ENCODE data around the gene WDR62. TPM values are rescaled to one million over a fixed set of nuclear protein-coding genes. Genes with fewer than 3 reads are reported as not detected.

Gene WDR62
- total RNA-seq, 2 experiments from 2014 or later = 44.5 to 60.2 TPM

GRCh38 chr19:36093146-36093662 lies 38.5 kb downstream of the WDR62 start:
- Histone ChIP-seq H2AFZ (ENCODE audit: low read length) (no peak overlapping the region), H3K27ac (ENCODE audit: low read depth, low read length, poor library complexity, severe bottlenecking) (no peak overlapping the region), H3K4me1 (ENCODE audit: insufficient read depth, low read length, poor library complexity, severe bottlenecking) (no peaks in the 10 kb centered on the region), H3K9me3 (ENCODE audit: low read length) (no peaks in the 10 kb centered on the region), H3K4me2 (ENCODE audit: low read length) (no peak overlapping the region), H3K36me3 (ENCODE audit: insufficient read depth, low read length) (peaks cover 97% of the 10 kb centered on the region), H4K20me1 (ENCODE audit: insufficient read depth, low read length) (no peaks in the 10 kb centered on the region), H3K9me2 (ENCODE audit: insufficient read depth, low read length) (no peaks in the 10 kb centered on the region), H3K4me3 (ENCODE audit: low read depth, low read length, poor library complexity, severe bottlenecking) (no peak overlapping the region), H3K79me2 (ENCODE audit: insufficient read depth, low read depth, low read length) (no peaks in the 10 kb centered on the region)
- ChIA-PET POLR2A (no interaction called here), CTCF (ENCODE audit: unreplicated experiment) (no interaction called here)
- DNase-seq (ENCODE audit: low spot score) = no peak
- TF ChIP-seq, protein P1, sequence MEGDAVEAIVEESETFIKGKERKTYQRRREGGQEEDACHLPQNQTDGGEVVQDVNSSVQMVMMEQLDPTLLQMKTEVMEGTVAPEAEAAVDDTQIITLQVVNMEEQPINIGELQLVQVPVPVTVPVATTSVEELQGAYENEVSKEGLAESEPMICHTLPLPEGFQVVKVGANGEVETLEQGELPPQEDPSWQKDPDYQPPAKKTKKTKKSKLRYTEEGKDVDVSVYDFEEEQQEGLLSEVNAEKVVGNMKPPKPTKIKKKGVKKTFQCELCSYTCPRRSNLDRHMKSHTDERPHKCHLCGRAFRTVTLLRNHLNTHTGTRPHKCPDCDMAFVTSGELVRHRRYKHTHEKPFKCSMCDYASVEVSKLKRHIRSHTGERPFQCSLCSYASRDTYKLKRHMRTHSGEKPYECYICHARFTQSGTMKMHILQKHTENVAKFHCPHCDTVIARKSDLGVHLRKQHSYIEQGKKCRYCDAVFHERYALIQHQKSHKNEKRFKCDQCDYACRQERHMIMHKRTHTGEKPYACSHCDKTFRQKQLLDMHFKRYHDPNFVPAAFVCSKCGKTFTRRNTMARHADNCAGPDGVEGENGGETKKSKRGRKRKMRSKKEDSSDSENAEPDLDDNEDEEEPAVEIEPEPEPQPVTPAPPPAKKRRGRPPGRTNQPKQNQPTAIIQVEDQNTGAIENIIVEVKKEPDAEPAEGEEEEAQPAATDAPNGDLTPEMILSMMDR (conservative IDR thresholded peaks at IDR 0.05; ENCODE audit: low read length) = no peak
- no peak for TF ChIP-seq EZH2phosphoT487 (IDR thresholded peaks at IDR 0.05; ENCODE audit: borderline replicate concordance, low read depth, low read length)
- no TSS peak for BruUV-seq (replicated peaks)
- intact Hi-C loops (cut with micrococcal nuclease; ENCODE audit: unreplicated experiment) = no loop called here

DNA sequence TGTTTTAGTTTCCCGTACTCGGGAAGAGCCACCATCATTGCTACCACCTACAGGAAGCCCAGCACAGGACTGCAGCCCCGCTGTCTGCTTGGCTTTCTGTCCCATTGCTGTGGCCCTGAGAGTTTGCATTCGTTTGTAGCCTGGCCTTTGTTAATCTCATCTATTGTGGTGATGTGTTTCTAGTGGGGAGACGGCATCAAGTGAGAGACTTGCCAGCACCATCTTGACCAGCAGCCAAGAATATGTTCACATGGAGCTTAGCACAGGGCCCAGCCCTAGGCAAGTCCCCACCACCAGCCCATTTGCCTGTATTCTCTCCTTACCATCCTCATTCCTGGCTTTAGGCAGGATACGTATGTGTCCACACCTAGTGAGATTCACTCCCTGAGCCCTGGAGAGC lies 39.0 kb downstream of the WDR62 start:
- Histone ChIP-seq H3K27ac (ENCODE audit: low read depth, low read length, poor library complexity, severe bottlenecking) (no peak overlapping the region), H4K20me1 (ENCODE audit: insufficient read depth, low read length) (no peaks in the 10 kb centered on the region), H3K9me3 (ENCODE audit: low read length) (no peaks in the 10 kb centered on the region), H3K9me2 (ENCODE audit: insufficient read depth, low read length) (no peaks in the 10 kb centered on the region), H3K4me1 (ENCODE audit: insufficient read depth, low read length, poor library complexity, severe bottlenecking) (no peaks in the 10 kb centered on the region), H3K36me3 (ENCODE audit: insufficient read depth, low read length) (peaks cover 97% of the 10 kb centered on the region), H3K79me2 (ENCODE audit: insufficient read depth, low read depth, low read length) (no peaks in the 10 kb centered on the region), H3K4me2 (ENCODE audit: low read length) (no peak overlapping the region), H2AFZ (ENCODE audit: low read length) (no peak overlapping the region), H3K4me3 (ENCODE audit: low read depth, low read length, poor library complexity, severe bottlenecking) (no peak overlapping the region)
- TF ChIP-seq EZH2phosphoT487 (IDR thresholded peaks at IDR 0.05; ENCODE audit: borderline replicate concordance, low read depth, low read length) = no peak
- TF ChIP-seq, protein P1 (conservative IDR thresholded peaks at IDR 0.05; ENCODE audit: low read length) = no peak
- no TSS peak for BruUV-seq (replicated peaks)
- intact Hi-C loops (cut with micrococcal nuclease; ENCODE audit: unreplicated experiment) = no loop called here
- CTCF ChIA-PET (ENCODE audit: unreplicated experiment) = no interaction called here
- DNase-seq (ENCODE audit: low spot score) = no peak
- POLR2A ChIA-PET = no interaction called here

DNA sequence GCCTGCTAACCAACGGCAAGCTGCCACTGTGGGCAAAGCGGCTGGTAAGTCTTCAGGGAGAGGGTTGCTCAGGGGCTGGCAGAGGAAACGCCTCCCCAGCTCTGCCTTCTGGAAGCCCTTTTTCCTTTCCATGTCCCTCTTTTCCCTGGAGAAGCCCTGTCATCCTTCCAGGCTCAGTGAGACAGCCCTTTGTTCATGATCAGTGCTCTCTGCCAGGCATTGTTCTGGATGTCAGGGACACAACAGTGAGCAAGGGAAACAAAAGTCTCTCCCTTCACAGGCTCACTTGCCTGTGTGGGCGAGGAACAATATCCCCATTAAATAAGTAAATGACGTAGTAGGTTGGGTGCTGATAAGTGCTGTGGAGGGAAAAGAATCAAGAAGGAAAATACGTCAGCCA lies 42.3 kb downstream of the WDR62 start:
- intact Hi-C loops (cut with micrococcal nuclease; ENCODE audit: unreplicated experiment) = no loop called here
- no peaks in the 10 kb centered on the region for H4K20me1 ChIP-seq (ENCODE audit: insufficient read depth, low read length)
- BruUV-seq (replicated peaks) = no TSS peak
- ChIA-PET POLR2A (no interaction called here), CTCF (ENCODE audit: unreplicated experiment) (no interaction called here)
- TF ChIP-seq EZH2phosphoT487 (IDR thresholded peaks at IDR 0.05; ENCODE audit: borderline replicate concordance, low read depth, low read length) = no peak
- TF ChIP-seq, protein P1 (conservative IDR thresholded peaks at IDR 0.05; ENCODE audit: low read length) = no peak
- no peak for DNase-seq (ENCODE audit: low spot score)
- H3K4me2 ChIP-seq (ENCODE audit: low read length) = no peak overlapping the region
- H3K9me3 ChIP-seq (ENCODE audit: low read length) = no peaks in the 10 kb centered on the region
- no peak overlapping the region for H3K4me3 ChIP-seq (ENCODE audit: low read depth, low read length, poor library complexity, severe bottlenecking)
- H3K27ac ChIP-seq (ENCODE audit: low read depth, low read length, poor library complexity, severe bottlenecking) = no peak overlapping the region
- no peaks in the 10 kb centered on the region for H3K9me2 ChIP-seq (ENCODE audit: insufficient read depth, low read length)
- no peaks in the 10 kb centered on the region for H3K79me2 ChIP-seq (ENCODE audit: insufficient read depth, low read depth, low read length)
- H3K4me1 ChIP-seq (ENCODE audit: insufficient read depth, low read length, poor library complexity, severe bottlenecking) = no peaks in the 10 kb centered on the region
- peaks cover 93% of the 10 kb centered on the region for H3K36me3 ChIP-seq (ENCODE audit: insufficient read depth, low read length)
- H2AFZ ChIP-seq (ENCODE audit: low read length) = no peak overlapping the region

All from OCI-LY7 (cell line).